Ishikawa (cell line): ENCODE results near the gene ZBTB46.

Experiments used
- CEBPB ChIP-seq: IDR thresholded peaks from 2 replicates; pipeline ENCODE4 v1.6.1; 2012
- EP300 ChIP-seq: IDR thresholded peaks from 2 replicates; pipeline ENCODE4 v1.6.1; 2012; ENCODE audit warnings: borderline replicate concordance
- FOXM1 ChIP-seq: IDR thresholded peaks from 2 replicates; pipeline ENCODE4 v1.6.1; 2012; ENCODE audit warnings: low read depth, borderline replicate concordance
- MAX ChIP-seq: IDR thresholded peaks from 2 replicates; pipeline ENCODE4 v1.6.1; 2012
- NFIC ChIP-seq: IDR thresholded peaks from 2 replicates; pipeline ENCODE4 v1.6.1; 2012
- REST ChIP-seq: IDR thresholded peaks from 2 replicates; pipeline ENCODE4 v1.6.1; 2012; ENCODE audit warnings: low read depth, mild to moderate bottlenecking
- USF1 ChIP-seq: IDR thresholded peaks from 2 replicates; pipeline ENCODE4 v1.6.1; 2012
- YY1 ChIP-seq: IDR thresholded peaks from 2 replicates; pipeline ENCODE4 v1.6.1; 2012; ENCODE audit warnings: low read depth

GRCh38 chr20:63698739-63699465, 132.2 kb downstream of the ZBTB46 start:
- TF ChIP-seq REST (no peak), FOXM1 (no peak), YY1 (no peak), EP300 (no peak), MAX (no peak), NFIC (no peak), USF1 (no peak), CEBPB (no peak)
